H9 (cell line): ENCODE measurements around the gene USP36. TPM values are rescaled to one million over a fixed set of nuclear protein-coding genes. Genes with fewer than 3 reads are reported as not detected.

Experiments used
- DNase-seq: peaks from one replicate; pipeline ENCODE4 v3.0.0-alpha.2; 2017
- H2AFZ ChIP-seq: one replicate; pipeline ENCODE4 v1.6.1; 2013; ENCODE audit warnings: mild to moderate bottlenecking, low read length, control low read depth, moderate library complexity
- H2AK5ac ChIP-seq: 2 replicates; pipeline ENCODE4 v1.6.1; 2013; ENCODE audit warnings: low read length, control low read depth, mixed read lengths; ENCODE audit not compliant: insufficient read length
- H2BK120ac ChIP-seq: one replicate; pipeline ENCODE4 v1.6.1; 2013; ENCODE audit warnings: low read depth, mild to moderate bottlenecking, low read length, control low read depth, inconsistent platforms; ENCODE audit not compliant: poor library complexity, severe bottlenecking
- H2BK12ac ChIP-seq: 2 replicates; pipeline ENCODE4 v1.6.1; 2013; ENCODE audit warnings: low read length, control low read depth, mixed read lengths, low read depth; ENCODE audit not compliant: insufficient read length
- H2BK15ac ChIP-seq: 2 replicates; pipeline ENCODE4 v1.6.1; 2013; ENCODE audit warnings: low read depth, low read length, control low read depth
- H2BK20ac ChIP-seq: one replicate; pipeline ENCODE4 v1.6.1; 2013; ENCODE audit warnings: low read depth, mild to moderate bottlenecking, low read length, control low read depth, inconsistent platforms; ENCODE audit not compliant: poor library complexity, severe bottlenecking
- H2BK5ac ChIP-seq: 2 replicates; pipeline ENCODE4 v1.6.1; 2013; ENCODE audit warnings: low read length, control low read depth, mixed read lengths; ENCODE audit not compliant: insufficient read length
- H3K14ac ChIP-seq: 2 replicates; pipeline ENCODE4 v1.6.1; 2013; ENCODE audit warnings: low read length, control low read depth; ENCODE audit not compliant: insufficient read depth
- H3K18ac ChIP-seq: 2 replicates; pipeline ENCODE4 v1.6.1; 2013; ENCODE audit warnings: low read depth, mild to moderate bottlenecking, mixed read lengths, low read length, control low read depth; ENCODE audit not compliant: insufficient read length
- H3K23ac ChIP-seq: 2 replicates; pipeline ENCODE4 v1.6.1; 2013; ENCODE audit warnings: low read length, control low read depth, mixed read lengths, low read depth; ENCODE audit not compliant: insufficient read length
- H3K23me2 ChIP-seq: 2 replicates; pipeline ENCODE4 v1.6.1; 2013; ENCODE audit warnings: low read depth, mild to moderate bottlenecking, mixed read lengths, low read length, control low read depth; ENCODE audit not compliant: insufficient read length, poor library complexity, severe bottlenecking
- H3K27ac ChIP-seq: 2 replicates; pipeline ENCODE4 v1.5.1; 2013; ENCODE audit warnings: low read length, control low read depth, mixed read lengths, low read depth; ENCODE audit not compliant: insufficient read length
- H3K27me3 ChIP-seq: 2 replicates; pipeline ENCODE4 v1.6.1; 2013; ENCODE audit warnings: low read length, control low read depth, inconsistent platforms; ENCODE audit not compliant: insufficient read depth
- H3K4ac ChIP-seq: 2 replicates; pipeline ENCODE4 v1.6.1; 2013; ENCODE audit warnings: low read depth, mild to moderate bottlenecking, control low read depth, inconsistent platforms, low read length, moderate library complexity
- H3K4me1 ChIP-seq: 2 replicates; pipeline ENCODE4 v1.6.1; 2013; ENCODE audit warnings: low read length, control low read depth, inconsistent platforms; ENCODE audit not compliant: insufficient read depth
- H3K4me2 ChIP-seq: 2 replicates; pipeline ENCODE4 v1.6.1; 2013; ENCODE audit warnings: low read length, control low read depth, mixed read lengths; ENCODE audit not compliant: insufficient read length, insufficient read depth
- H3K56ac ChIP-seq: 2 replicates; pipeline ENCODE4 v1.6.1; 2013; ENCODE audit warnings: low read depth, mild to moderate bottlenecking, mixed read lengths, low read length, control low read depth; ENCODE audit not compliant: insufficient read length
- H3K79me1 ChIP-seq: 2 replicates; pipeline ENCODE4 v1.6.1; 2013; ENCODE audit warnings: low read depth, mild to moderate bottlenecking, moderate library complexity, low read length, control low read depth, inconsistent platforms; ENCODE audit not compliant: insufficient read depth, poor library complexity, severe bottlenecking
- H3K79me2 ChIP-seq: 2 replicates; pipeline ENCODE4 v1.6.1; 2013; ENCODE audit warnings: low read length, control low read depth, inconsistent platforms; ENCODE audit not compliant: insufficient read depth
- H3K9ac ChIP-seq: 2 replicates; pipeline ENCODE4 v1.6.1; 2013; ENCODE audit warnings: low read length, control low read depth, mixed read lengths; ENCODE audit not compliant: insufficient read length; ENCODE audit errors: extremely low read depth
- H3K9me3 ChIP-seq: one replicate; pipeline ENCODE4 v1.6.1; 2013; ENCODE audit warnings: low read depth, low read length, inconsistent platforms; ENCODE audit not compliant: control insufficient read depth
- H3T11ph ChIP-seq: one replicate; pipeline ENCODE4 v1.6.1; 2013; ENCODE audit warnings: mild to moderate bottlenecking, low read length, control low read depth, inconsistent platforms
- H4K20me1 ChIP-seq: one replicate; pipeline ENCODE4 v1.6.1; 2013; ENCODE audit not compliant: control insufficient read depth, insufficient read length, insufficient read depth
- H4K5ac ChIP-seq: 2 replicates; pipeline ENCODE4 v1.6.1; 2013; ENCODE audit warnings: low read depth, mild to moderate bottlenecking, mixed read lengths, low read length, control low read depth; ENCODE audit not compliant: insufficient read length
- H4K8ac ChIP-seq: replicated peaks from 2 replicates; pipeline ENCODE4 v1.6.1; 2013; ENCODE audit warnings: low read length, control low read depth, mixed read lengths, low read depth; ENCODE audit not compliant: insufficient read length
- H4K91ac ChIP-seq: 2 replicates; pipeline ENCODE4 v1.6.1; 2013; ENCODE audit warnings: low read depth, mild to moderate bottlenecking, moderate library complexity, mixed read lengths, low read length, control low read depth; ENCODE audit not compliant: insufficient read length
- H3K27ac Mint-ChIP-seq, 3 experiments: 2 replicates in 2 of 3; 3 replicates in 1 of 3; pipeline ENCODE4 v1.8.0; 2020 to 2021; ENCODE audit warnings: mixed read lengths in 3 of 3, mild to moderate bottlenecking in 1 of 3, moderate library complexity in 1 of 3
- H3K27me3 Mint-ChIP-seq: 2 replicates; pipeline ENCODE4 v1.8.0; 2021; ENCODE audit warnings: low read depth, mild to moderate bottlenecking, moderate library complexity, mixed read lengths
- H3K36me3 Mint-ChIP-seq, 3 experiments: 2 replicates in 2 of 3; 3 replicates in 1 of 3; pipeline ENCODE4 v1.8.0; 2020 to 2021; ENCODE audit warnings: low read depth in 3 of 3, mixed read lengths in 3 of 3; ENCODE audit not compliant: insufficient read depth in 1 of 3
- H3K4me1 Mint-ChIP-seq, 2 experiments: 2 replicates each; pipeline ENCODE4 v1.8.0; 2020; ENCODE audit warnings: mixed read lengths in 2 of 2
- H3K4me3 Mint-ChIP-seq, 2 experiments: 2 replicates in 1 of 2; 3 replicates in 1 of 2; pipeline ENCODE4 v1.8.0; 2020 to 2021; ENCODE audit warnings: mild to moderate bottlenecking in 2 of 2, mixed read lengths in 2 of 2, moderate library complexity in 1 of 2
- H3K9me3 Mint-ChIP-seq, 2 experiments: 2 replicates in 1 of 2; 3 replicates in 1 of 2; pipeline ENCODE4 v1.8.0; 2020; ENCODE audit warnings: mild to moderate bottlenecking in 2 of 2, mixed read lengths in 2 of 2, moderate library complexity in 1 of 2
- WGBS: extraction: QIAGEN DNeasy Blood & Tissue Kit; methylation state at CpG from one replicate; pipeline ENCODE4 v1.1.7; 2013; ENCODE audit warnings: missing lambda C conversion rate, low lambda C conversion rate, mixed read lengths; ENCODE audit not compliant: insufficient read length; ENCODE audit errors: extremely low coverage; 5-methylcytosine and 5-hydroxymethylcytosine counted together
- total RNA-seq: library from RNA; stranded (reverse); gene quantifications from 2 replicates; pipeline ENCODE4 v1.2.1, GENCODE V29; 2021
- TF ChIP-seq, protein P1 (sequence below): fragments of 200-600 bp; sonication (generic); conservative IDR thresholded peaks from 3 replicates; pipeline ENCODE4 v1.8.0; 2021; ENCODE audit warnings: antibody characterized with exemption, mild to moderate bottlenecking

USP36 gene
- total RNA-seq, 1 experiment from 2014 or later: 106 TPM

DNA sequence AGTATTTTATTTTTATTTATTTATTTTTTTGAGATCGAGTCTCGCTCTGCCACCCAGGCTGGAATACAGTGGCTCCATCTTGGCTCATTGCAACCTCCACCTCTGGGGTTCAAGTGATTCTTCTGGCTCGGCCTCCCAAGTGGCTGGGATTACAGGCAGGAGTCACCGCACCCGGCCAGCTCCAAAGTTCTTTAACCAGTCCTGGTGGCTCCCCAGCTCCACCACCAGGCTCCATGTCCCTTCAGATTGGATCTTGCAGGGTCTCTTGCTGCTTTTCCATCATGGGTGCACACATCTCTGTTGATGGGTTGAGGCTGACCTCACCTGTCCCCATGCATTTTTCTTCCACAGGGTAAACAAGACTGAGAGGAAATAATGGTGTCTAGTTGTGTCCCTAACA, 8.4 kb upstream of the USP36 start:
- DNase-seq: no peak
- Histone ChIP-seq H3K9me3 (no peaks in the 10 kb centered on the region), H2BK12ac (no peak overlapping the region), H3K9ac (no peak overlapping the region), H3K4ac (no peak overlapping the region), H3K14ac (no peak overlapping the region), H2BK5ac (no peak overlapping the region), H3K27me3 (no peaks in the 10 kb centered on the region), H2BK15ac (no peak overlapping the region), H3K79me2 (no peaks in the 10 kb centered on the region), H3T11ph (no peak overlapping the region), H2AFZ (no peak overlapping the region), H2AK5ac (no peak overlapping the region), H3K27ac (no peak overlapping the region), H3K56ac (no peak overlapping the region), H3K4me1 (no peaks in the 10 kb centered on the region), H4K20me1 (no peaks in the 10 kb centered on the region), H3K4me2 (no peak overlapping the region), H4K91ac (no peak overlapping the region), H3K79me1 (no peaks in the 10 kb centered on the region), H3K23me2 (no peaks in the 10 kb centered on the region), H4K8ac (no peak overlapping the region), H2BK20ac (no peak overlapping the region), H4K5ac (no peak overlapping the region), H2BK120ac (no peak overlapping the region), H3K18ac (no peak overlapping the region), H3K23ac (no peak overlapping the region)
- H3K4me1 Mint-ChIP-seq: no peaks in the 10 kb centered on the region
- peak overlapping the region in 1 of 3 experiments; percentile 31; a peak in 1 of 7 replicates for H3K27ac Mint-ChIP-seq
- no peaks in the 10 kb centered on the region for H3K9me3 Mint-ChIP-seq
- no peaks in the 10 kb centered on the region; a peak in 1 of 7 replicates for H3K36me3 Mint-ChIP-seq
- no peak overlapping the region for H3K4me3 Mint-ChIP-seq
- TF ChIP-seq, protein P1, sequence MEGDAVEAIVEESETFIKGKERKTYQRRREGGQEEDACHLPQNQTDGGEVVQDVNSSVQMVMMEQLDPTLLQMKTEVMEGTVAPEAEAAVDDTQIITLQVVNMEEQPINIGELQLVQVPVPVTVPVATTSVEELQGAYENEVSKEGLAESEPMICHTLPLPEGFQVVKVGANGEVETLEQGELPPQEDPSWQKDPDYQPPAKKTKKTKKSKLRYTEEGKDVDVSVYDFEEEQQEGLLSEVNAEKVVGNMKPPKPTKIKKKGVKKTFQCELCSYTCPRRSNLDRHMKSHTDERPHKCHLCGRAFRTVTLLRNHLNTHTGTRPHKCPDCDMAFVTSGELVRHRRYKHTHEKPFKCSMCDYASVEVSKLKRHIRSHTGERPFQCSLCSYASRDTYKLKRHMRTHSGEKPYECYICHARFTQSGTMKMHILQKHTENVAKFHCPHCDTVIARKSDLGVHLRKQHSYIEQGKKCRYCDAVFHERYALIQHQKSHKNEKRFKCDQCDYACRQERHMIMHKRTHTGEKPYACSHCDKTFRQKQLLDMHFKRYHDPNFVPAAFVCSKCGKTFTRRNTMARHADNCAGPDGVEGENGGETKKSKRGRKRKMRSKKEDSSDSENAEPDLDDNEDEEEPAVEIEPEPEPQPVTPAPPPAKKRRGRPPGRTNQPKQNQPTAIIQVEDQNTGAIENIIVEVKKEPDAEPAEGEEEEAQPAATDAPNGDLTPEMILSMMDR: no peak
- no peaks in the 10 kb centered on the region for H3K27me3 Mint-ChIP-seq
- WGBS: no CpG with 5 or more reads among the region's 5 CpGs
